T-helper 2 cell treated with Interferon-gamma antibody and Interleukin-4, amounts not matched to agents 5 μg/mL and 100 μg/mL, for 36 hours (primary cell): ENCODE results near the gene GFM2.
"Not testable (repeated sequence)": the region's sequence is repeated elsewhere in the genome, so short reads cannot be mapped to it uniquely, and the experiment has no call there.

Experiments
- DNase-seq: peaks from one replicate; pipeline ENCODE4 v3.0.0; 2021; ENCODE audit warnings: low spot score
- H3K27ac Mint-ChIP-seq: one replicate; pipeline ENCODE4 v1.8.0; 2021; ENCODE audit warnings: mild to moderate bottlenecking, mixed read lengths
- H3K27me3 Mint-ChIP-seq: one replicate; pipeline ENCODE4 v1.8.0; 2021; ENCODE audit warnings: low read depth, mixed read lengths
- H3K36me3 Mint-ChIP-seq: one replicate; pipeline ENCODE4 v1.8.0; 2021; ENCODE audit warnings: low read depth, mixed read lengths
- H3K4me1 Mint-ChIP-seq: one replicate; pipeline ENCODE4 v1.8.0; 2021; ENCODE audit warnings: low read depth, mixed read lengths
- H3K4me3 Mint-ChIP-seq: one replicate; pipeline ENCODE4 v1.8.0; 2022; ENCODE audit warnings: mild to moderate bottlenecking, moderate library complexity, mixed read lengths
- H3K9me3 Mint-ChIP-seq: one replicate; pipeline ENCODE4 v1.8.0; 2021; ENCODE audit warnings: mixed read lengths

Gene GFM2

GRCh38 chr5:74679966-74680365 lies 87.0 kb downstream of the GFM2 start:
- Mint-ChIP-seq H3K36me3 (no peaks in the 10 kb centered on the region), H3K9me3 (no peaks in the 10 kb centered on the region), H3K4me3 (no peak overlapping the region), H3K27me3 (peaks cover 34% of the 10 kb centered on the region), H3K4me1 (no peaks in the 10 kb centered on the region), H3K27ac (no peak overlapping the region)
- DNase-seq, result no peak

- not testable (repeated sequence) for H3K4me3 Mint-ChIP-seq, H3K4me1 Mint-ChIP-seq, H3K9me3 Mint-ChIP-seq, H3K27ac Mint-ChIP-seq, H3K36me3 Mint-ChIP-seq, DNase-seq
- H3K27me3 Mint-ChIP-seq, result peaks cover 34% of the 10 kb centered on the region
These were observed 87.6 kb downstream of the GFM2 start for GRCh38 chr5:74679300-74679699.

- peaks cover 36% of the 10 kb centered on the region for H3K27me3 Mint-ChIP-seq
- H3K9me3 Mint-ChIP-seq, H3K4me1 Mint-ChIP-seq, H3K4me3 Mint-ChIP-seq, DNase-seq, H3K27ac Mint-ChIP-seq, H3K36me3 Mint-ChIP-seq: not testable (repeated sequence)
These were observed 88.8 kb downstream of the GFM2 start for GRCh38 chr5:74678123-74678522.

- not testable (repeated sequence) for H3K36me3 Mint-ChIP-seq, H3K4me3 Mint-ChIP-seq, H3K27ac Mint-ChIP-seq, H3K9me3 Mint-ChIP-seq, DNase-seq, H3K4me1 Mint-ChIP-seq
- H3K27me3 Mint-ChIP-seq, result peaks cover 34% of the 10 kb centered on the region
These were observed 90.5 kb downstream of the GFM2 start for GRCh38 chr5:74676466-74676865.

GRCh38 chr5:74673011-74673790 lies 93.7 kb downstream of the GFM2 start:
- H3K9me3 Mint-ChIP-seq, result no peaks in the 10 kb centered on the region
- no peaks in the 10 kb centered on the region for H3K4me1 Mint-ChIP-seq
- peaks cover 18% of the 10 kb centered on the region for H3K27me3 Mint-ChIP-seq
- no peak overlapping the region for H3K27ac Mint-ChIP-seq
- H3K4me3 Mint-ChIP-seq, result no peak overlapping the region
- DNase-seq, result no peak
- H3K36me3 Mint-ChIP-seq, result no peaks in the 10 kb centered on the region

- Mint-ChIP-seq H3K9me3 (no peaks in the 10 kb centered on the region), H3K4me1 (no peaks in the 10 kb centered on the region), H3K4me3 (no peak overlapping the region), H3K36me3 (no peaks in the 10 kb centered on the region), H3K27ac (no peak overlapping the region), H3K27me3 (peaks cover 16% of the 10 kb centered on the region)
- DNase-seq, result no peak
These were observed 94.6 kb downstream of the GFM2 start for GRCh38 chr5:74672215-74672877.
